ENCODE data around the gene KRT33B.

KRT33B gene

DNA sequence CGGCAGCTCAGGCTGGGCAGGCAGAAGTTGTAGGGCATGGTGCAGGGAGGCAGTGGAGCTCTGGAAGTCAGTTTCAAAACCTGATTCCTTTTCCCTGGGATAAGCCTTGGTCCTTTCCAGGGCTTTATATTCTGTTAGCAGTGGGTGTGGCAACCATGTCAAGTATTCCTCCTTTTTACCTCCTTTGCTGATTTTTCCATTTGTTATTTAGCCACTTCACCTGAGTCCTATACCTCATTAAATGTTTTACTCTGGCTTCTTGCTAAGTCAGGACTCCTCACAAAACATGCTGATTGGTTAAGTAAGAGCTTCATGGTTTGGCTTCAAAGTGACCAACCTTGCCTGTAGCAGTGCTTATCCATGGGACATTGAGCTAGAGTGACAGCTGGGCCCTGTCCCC, at the start of gene KRT33B:
KRT33B (minus strand) TSS at position 101 of the 400 bp plus-strand sequence; CDS start at position 38, 63 bp downstream.
- Histone ChIP-seq H3K4me3 (no peak within 1 kb of the TSS), H3K9me3 (replicated peaks in 1 of 11) (0 out of 22 replicates have a peak, but pooled peaks cover 0 to 6% (median 0%) of the 10 kb centered on the region in 11 experiments), H3K36me3 (no peaks in the 10 kb centered on the region), H3K27me3 (no peaks in the 10 kb centered on the region), H3K27ac (no peak within 1 kb of the TSS), H3K4me2 (no peak within 1 kb of the TSS), H3K4me1 (no peaks in the 10 kb centered on the region), H3K9ac (no peak within 1 kb of the TSS), H4K20me1 (no peaks in the 10 kb centered on the region)
- no peak for TF ChIP-seq Cebpa-rat (IDR thresholded peaks at IDR 0.05)

- H3K36me3 ChIP-seq = no peaks in the 10 kb centered on the region
- H3K27me3 ChIP-seq = no peaks in the 10 kb centered on the region
- H3K27ac ChIP-seq = no peak overlapping the region
- H3K9me3 ChIP-seq (replicated peaks in 1 of 11) = no peaks in the 10 kb centered on the region
- TF ChIP-seq Cebpa-rat (IDR thresholded peaks at IDR 0.05) = no peak
- H3K9ac ChIP-seq = no peak overlapping the region
- H3K4me2 ChIP-seq = no peak overlapping the region
- no peaks in the 10 kb centered on the region for H4K20me1 ChIP-seq
- peaks cover 0 to 7% (median 2%) of the 10 kb centered on the region in 10 experiments; a peak in 8 of 20 replicates for H3K4me1 ChIP-seq
- no peak overlapping the region for H3K4me3 ChIP-seq
Observed at GRCh38 chr17:41418116-41418860, 48.7 kb upstream of the KRT33B start.

- Histone ChIP-seq H3K4me3 (no peak overlapping the region), H3K27me3 (no peaks in the 10 kb centered on the region), H3K36me3 (no peaks in the 10 kb centered on the region), H3K9me3 (replicated peaks in 1 of 11) (no peaks in the 10 kb centered on the region), H4K20me1 (no peaks in the 10 kb centered on the region), H3K9ac (no peak overlapping the region), H3K4me2 (peak overlapping the region in 2 of 11 experiments; percentile 2 to 47; a peak in 1 of 22 replicates), H3K27ac (peak overlapping the region in 1 of 11 experiments; percentile 10; a peak in 1 of 22 replicates), H3K4me1 (peaks cover 0 to 7% (median 2%) of the 10 kb centered on the region in 10 experiments; a peak in 8 of 20 replicates)
- TF ChIP-seq Cebpa-rat (IDR thresholded peaks at IDR 0.05) = no peak
Observed at GRCh38 chr17:41417576-41418015, 48.0 kb upstream of the KRT33B start.

DNA sequence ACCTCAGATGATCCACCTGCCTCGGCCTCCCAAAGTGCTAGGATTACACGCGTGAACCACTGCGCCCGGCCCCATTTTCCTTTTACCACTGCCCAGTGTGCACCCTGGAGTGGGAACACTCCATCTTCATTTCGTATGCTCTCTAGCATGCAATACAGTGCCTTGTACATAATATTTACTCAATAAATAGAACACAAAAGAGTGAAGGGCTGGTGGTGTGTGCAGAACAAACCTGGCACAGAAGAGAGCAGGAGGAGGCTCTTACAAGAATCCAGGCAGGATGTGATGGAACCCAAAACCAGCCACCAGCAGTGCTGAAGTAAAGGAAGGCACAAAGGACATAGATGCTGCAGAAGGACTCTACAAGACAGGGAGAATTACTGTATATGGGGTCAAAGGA, 47.5 kb upstream of the KRT33B start:
- Histone ChIP-seq H3K27ac (no peak overlapping the region), H3K4me1 (peaks cover 0 to 7% (median 2%) of the 10 kb centered on the region in 10 experiments; a peak in 8 of 20 replicates), H3K4me2 (peak overlapping the region in 2 of 11 experiments; percentile 2 to 47; a peak in 1 of 22 replicates), H3K9ac (no peak overlapping the region), H3K27me3 (no peaks in the 10 kb centered on the region), H4K20me1 (no peaks in the 10 kb centered on the region), H3K9me3 (replicated peaks in 1 of 11) (no peaks in the 10 kb centered on the region), H3K4me3 (no peak overlapping the region), H3K36me3 (no peaks in the 10 kb centered on the region)
- no peak for TF ChIP-seq Cebpa-rat (IDR thresholded peaks at IDR 0.05)

GRCh38 chr17:41416479-41416878, 46.9 kb upstream of the KRT33B start:
- Histone ChIP-seq H3K9me3 (replicated peaks in 1 of 11) (no peaks in the 10 kb centered on the region), H4K20me1 (no peaks in the 10 kb centered on the region), H3K4me2 (no peak overlapping the region), H3K4me3 (no peak overlapping the region), H3K27me3 (no peaks in the 10 kb centered on the region), H3K4me1 (peaks cover 0 to 7% (median 2%) of the 10 kb centered on the region in 10 experiments; a peak in 8 of 20 replicates), H3K27ac (no peak overlapping the region), H3K9ac (no peak overlapping the region), H3K36me3 (no peaks in the 10 kb centered on the region)
- no peak for TF ChIP-seq Cebpa-rat (IDR thresholded peaks at IDR 0.05)

GRCh38 chr17:41415833-41416335, 46.3 kb upstream of the KRT33B start:
- Histone ChIP-seq H3K36me3 (no peaks in the 10 kb centered on the region), H3K4me1 (peaks cover 0 to 7% (median 2%) of the 10 kb centered on the region in 10 experiments; a peak in 8 of 20 replicates), H3K4me2 (no peak overlapping the region), H3K27me3 (no peaks in the 10 kb centered on the region), H3K9ac (no peak overlapping the region), H3K27ac (no peak overlapping the region), H4K20me1 (no peaks in the 10 kb centered on the region), H3K4me3 (no peak overlapping the region), H3K9me3 (replicated peaks in 1 of 11) (no peaks in the 10 kb centered on the region)
- TF ChIP-seq Cebpa-rat (IDR thresholded peaks at IDR 0.05) = no peak

DNA sequence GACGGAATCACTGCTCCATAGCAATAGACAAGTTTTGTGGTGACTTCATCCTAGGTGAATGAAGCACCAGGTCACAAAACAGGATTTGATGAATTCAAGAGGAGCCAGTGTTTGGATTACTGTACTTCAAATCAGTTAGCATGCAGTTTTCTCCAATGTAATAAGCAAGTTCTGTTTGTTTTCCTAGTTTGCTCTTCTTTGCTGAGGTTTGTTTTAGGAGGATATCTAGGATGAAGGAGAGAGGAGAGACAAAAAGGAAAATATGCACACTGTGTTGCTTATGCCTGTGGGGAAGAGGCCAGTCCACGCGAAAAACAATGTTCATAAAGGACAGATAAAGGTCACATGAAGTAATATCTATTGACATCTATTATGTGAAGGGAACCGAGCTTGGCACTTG, 45.8 kb upstream of the KRT33B start:
- no peaks in the 10 kb centered on the region for H3K9me3 ChIP-seq (replicated peaks in 1 of 11)
- TF ChIP-seq Cebpa-rat (IDR thresholded peaks at IDR 0.05) = no peak
- H3K4me2 ChIP-seq = no peak overlapping the region
- no peaks in the 10 kb centered on the region for H3K27me3 ChIP-seq
- H3K4me3 ChIP-seq = no peak overlapping the region
- H3K27ac ChIP-seq = no peak overlapping the region
- H4K20me1 ChIP-seq = no peaks in the 10 kb centered on the region
- H3K4me1 ChIP-seq = peaks cover 0 to 7% (median 2%) of the 10 kb centered on the region in 10 experiments; a peak in 8 of 20 replicates
- no peaks in the 10 kb centered on the region for H3K36me3 ChIP-seq
- H3K9ac ChIP-seq = no peak overlapping the region

DNA sequence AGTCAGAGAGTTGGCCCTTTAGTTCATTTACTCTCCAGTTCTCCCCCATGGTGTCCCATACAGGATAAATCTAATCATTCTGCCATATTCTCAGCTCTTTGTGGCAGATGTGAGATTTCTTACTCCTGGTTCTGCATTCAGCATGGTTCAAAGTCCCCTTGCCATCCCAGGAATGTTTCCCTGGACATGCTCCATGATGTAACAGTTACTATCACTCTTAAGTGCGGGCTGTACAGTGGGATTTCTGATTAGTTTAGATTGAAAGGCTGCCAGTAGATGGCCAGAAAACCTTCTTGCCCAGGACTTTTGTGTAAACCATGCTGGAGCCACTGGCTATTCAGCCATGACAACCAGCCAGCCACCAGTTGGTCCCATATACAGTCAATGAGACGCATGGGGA, 44.4 kb upstream of the KRT33B start:
- Histone ChIP-seq H3K9me3 (replicated peaks in 1 of 11) (no peaks in the 10 kb centered on the region), H4K20me1 (no peaks in the 10 kb centered on the region), H3K4me2 (no peak overlapping the region), H3K36me3 (no peaks in the 10 kb centered on the region), H3K27ac (no peak overlapping the region), H3K4me1 (peaks cover 0 to 7% (median 2%) of the 10 kb centered on the region in 10 experiments; a peak in 8 of 20 replicates), H3K4me3 (no peak overlapping the region), H3K9ac (no peak overlapping the region), H3K27me3 (no peaks in the 10 kb centered on the region)
- TF ChIP-seq Cebpa-rat (IDR thresholded peaks at IDR 0.05) = no peak

DNA sequence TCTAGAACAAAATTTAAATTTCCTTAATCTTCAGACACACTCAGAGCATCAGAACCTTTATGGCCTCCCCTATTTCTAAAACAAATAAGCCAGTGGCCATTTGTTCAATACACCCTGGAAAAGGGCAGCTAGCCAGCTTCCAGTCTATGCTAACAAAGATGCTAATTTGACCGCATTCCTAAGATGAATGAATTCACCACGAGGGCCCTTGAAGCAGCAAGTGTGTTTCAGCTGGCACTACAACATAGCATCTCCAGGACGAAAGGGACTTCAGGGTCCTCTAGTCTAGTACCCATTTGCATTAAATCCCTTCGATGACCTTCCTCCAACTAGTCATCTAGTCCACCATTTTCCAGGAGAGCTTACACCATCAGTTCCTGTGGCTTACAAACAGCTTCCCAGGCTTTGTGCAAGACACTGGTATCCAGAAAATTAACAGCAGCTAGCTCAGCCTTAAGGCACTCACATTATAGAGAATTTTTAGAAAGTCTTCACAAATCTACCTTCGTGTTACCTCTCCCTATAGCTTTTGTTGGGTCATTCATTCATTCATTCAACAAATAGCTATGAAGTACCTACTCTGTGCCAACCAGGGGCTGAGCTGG, 43.8 kb upstream of the KRT33B start:
- H3K4me3 ChIP-seq = no peak overlapping the region
- H3K36me3 ChIP-seq = no peaks in the 10 kb centered on the region
- TF ChIP-seq Cebpa-rat (IDR thresholded peaks at IDR 0.05) = no peak
- H3K9me3 ChIP-seq (replicated peaks in 1 of 11) = no peaks in the 10 kb centered on the region
- H3K27ac ChIP-seq = no peak overlapping the region
- peaks cover 0 to 7% (median 2%) of the 10 kb centered on the region in 10 experiments; a peak in 8 of 20 replicates for H3K4me1 ChIP-seq
- no peaks in the 10 kb centered on the region for H3K27me3 ChIP-seq
- H3K9ac ChIP-seq = no peak overlapping the region
- H3K4me2 ChIP-seq = no peak overlapping the region
- H4K20me1 ChIP-seq = no peaks in the 10 kb centered on the region

Data from BLaER1 treated with 17β-estradiol and CSF1 and Interleukin-3, amounts not matched to agents 10 nM and 100 nM (cell line).